Activated T-helper 2 cell treated with anti-CD3 and anti-CD28 coated beads, Interferon-gamma antibody, Interleukin-2, Interleukin-4, amounts not matched to agents 10 μg/mL and 5 μg/mL and 100 μg/mL, durations not matched to agents 14 hours and 24 hours and 36 hours (primary cell): Measurements from ENCODE around the gene FMNL2. TPM values are rescaled to one million over a fixed set of nuclear protein-coding genes. Genes with fewer than 3 reads are reported as not detected.
"Not testable (repeated sequence)": the region's sequence is repeated elsewhere in the genome, so short reads cannot be mapped to it uniquely, and the experiment has no call there.

Experiments used
- DNase-seq: peaks from one replicate; pipeline ENCODE4 v3.0.0; 2021; ENCODE audit warnings: low spot score
- H3K27ac Mint-ChIP-seq: one replicate; pipeline ENCODE4 v1.8.0; 2021; ENCODE audit warnings: mixed read lengths
- H3K27me3 Mint-ChIP-seq: one replicate; pipeline ENCODE4 v1.8.0; 2021; ENCODE audit warnings: low read depth, mixed read lengths
- H3K36me3 Mint-ChIP-seq: one replicate; pipeline ENCODE4 v1.8.0; 2021; ENCODE audit warnings: low read depth, mixed read lengths
- H3K4me1 Mint-ChIP-seq: one replicate; pipeline ENCODE4 v1.8.0; 2021; ENCODE audit warnings: low read depth, mixed read lengths
- H3K4me3 Mint-ChIP-seq: one replicate; pipeline ENCODE4 v1.8.0; 2021; ENCODE audit warnings: low read depth, mild to moderate bottlenecking, moderate library complexity, mixed read lengths
- H3K9me3 Mint-ChIP-seq: one replicate; pipeline ENCODE4 v1.8.0; 2021; ENCODE audit warnings: mixed read lengths
- intact Hi-C: fragments of 100-400 bp; cut with micrococcal nuclease; formaldehyde crosslinking; loops from one replicate; pipeline ENCODE4 v1.15.1; 2023
- total RNA-seq: library from RNA; stranded (reverse); gene quantifications from 2 replicates; pipeline ENCODE4 v1.2.3, GENCODE V29; 2022

The FMNL2 gene
- total RNA-seq, 1 donor from 2014 or later = 14.0 TPM

DNA sequence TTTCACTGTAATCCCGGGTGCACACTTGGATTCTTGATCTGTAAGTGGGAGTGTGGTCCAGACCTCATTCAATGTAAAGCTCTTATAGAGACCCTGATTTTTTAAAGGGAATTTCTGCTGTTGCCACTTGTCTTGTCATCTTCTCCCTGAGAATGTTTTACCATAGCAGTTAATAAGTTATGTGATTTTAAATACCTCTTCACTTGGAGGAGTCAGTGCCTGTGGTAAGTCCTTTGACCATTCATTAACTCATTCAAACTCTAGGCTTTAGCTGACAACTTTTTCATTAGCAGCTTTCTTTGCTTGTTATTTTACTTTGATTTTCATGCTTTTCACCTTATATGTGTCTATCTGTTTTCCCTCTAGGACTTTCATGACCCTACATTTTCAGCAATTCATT lies 51.3 kb downstream of the FMNL2 start:
- H3K4me3 Mint-ChIP-seq = no peak overlapping the region
- H3K36me3 Mint-ChIP-seq = no peaks in the 10 kb centered on the region
- intact Hi-C loops = no loop called here
- H3K27me3 Mint-ChIP-seq = peaks cover 7% of the 10 kb centered on the region
- no peaks in the 10 kb centered on the region for H3K4me1 Mint-ChIP-seq
- H3K9me3 Mint-ChIP-seq = no peaks in the 10 kb centered on the region
- no peak overlapping the region for H3K27ac Mint-ChIP-seq
- DNase-seq = no peak

DNA sequence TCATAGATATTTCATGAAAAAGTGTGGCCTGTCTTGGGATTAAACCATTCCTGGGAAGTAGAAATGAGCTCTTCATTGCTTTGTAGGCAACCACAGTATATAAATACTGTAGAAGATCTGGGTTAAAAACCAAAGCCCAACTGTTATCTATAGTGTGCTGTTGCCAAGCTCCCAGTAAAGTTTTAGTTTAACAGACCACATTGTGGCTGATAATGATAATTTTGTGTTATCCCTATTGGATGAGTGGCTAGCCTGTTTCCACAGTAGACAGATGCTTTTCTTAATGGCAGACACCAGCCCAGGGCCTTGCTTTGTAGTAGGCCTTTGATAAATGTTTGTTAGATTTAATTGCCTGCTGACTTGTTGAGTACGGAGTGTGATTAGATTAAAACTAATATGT lies 52.1 kb downstream of the FMNL2 start:
- Mint-ChIP-seq H3K27me3 (peaks cover 7% of the 10 kb centered on the region), H3K4me1 (no peaks in the 10 kb centered on the region), H3K9me3 (no peaks in the 10 kb centered on the region), H3K27ac (no peak overlapping the region), H3K4me3 (no peak overlapping the region), H3K36me3 (no peaks in the 10 kb centered on the region)
- intact Hi-C loops = no loop called here
- no peak for DNase-seq

DNA sequence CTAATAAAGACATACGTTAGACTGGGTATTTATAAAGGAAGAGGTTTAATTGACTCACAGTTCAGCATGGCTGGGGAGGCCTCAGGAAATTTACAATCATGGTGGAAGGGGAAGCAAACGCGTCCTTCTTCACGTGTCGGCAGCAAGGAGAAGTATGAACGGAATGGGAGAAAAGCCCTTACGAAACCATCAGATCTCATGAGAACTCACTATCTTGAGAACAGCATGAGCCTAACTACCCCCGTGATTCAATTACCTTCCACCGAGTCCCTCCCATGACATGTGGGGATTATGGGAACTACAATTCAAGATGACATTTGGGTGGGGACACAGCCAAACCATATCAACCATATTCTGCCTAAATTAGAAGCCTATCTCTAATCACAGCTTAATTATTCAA lies 53.3 kb downstream of the FMNL2 start:
- H3K27ac Mint-ChIP-seq, DNase-seq, H3K4me3 Mint-ChIP-seq, H3K36me3 Mint-ChIP-seq, intact Hi-C loops, H3K9me3 Mint-ChIP-seq, H3K27me3 Mint-ChIP-seq, H3K4me1 Mint-ChIP-seq: not testable (repeated sequence)

GRCh38 chr2:152389483-152389882 lies 54.5 kb downstream of the FMNL2 start:
- DNase-seq = no peak
- intact Hi-C loops = no loop called here
- H3K27ac Mint-ChIP-seq = no peak overlapping the region
- peaks cover 7% of the 10 kb centered on the region for H3K27me3 Mint-ChIP-seq
- H3K9me3 Mint-ChIP-seq = no peaks in the 10 kb centered on the region
- H3K4me3 Mint-ChIP-seq = no peak overlapping the region
- H3K4me1 Mint-ChIP-seq = peaks cover 3% of the 10 kb centered on the region
- H3K36me3 Mint-ChIP-seq = no peaks in the 10 kb centered on the region

GRCh38 chr2:152390837-152391236 lies 55.9 kb downstream of the FMNL2 start:
- Mint-ChIP-seq H3K4me1 (peaks cover 3% of the 10 kb centered on the region), H3K4me3 (no peak overlapping the region), H3K36me3 (no peaks in the 10 kb centered on the region), H3K27me3 (peaks cover 7% of the 10 kb centered on the region), H3K27ac (no peak overlapping the region), H3K9me3 (no peaks in the 10 kb centered on the region)
- intact Hi-C loops = no loop called here
- no peak for DNase-seq

DNA sequence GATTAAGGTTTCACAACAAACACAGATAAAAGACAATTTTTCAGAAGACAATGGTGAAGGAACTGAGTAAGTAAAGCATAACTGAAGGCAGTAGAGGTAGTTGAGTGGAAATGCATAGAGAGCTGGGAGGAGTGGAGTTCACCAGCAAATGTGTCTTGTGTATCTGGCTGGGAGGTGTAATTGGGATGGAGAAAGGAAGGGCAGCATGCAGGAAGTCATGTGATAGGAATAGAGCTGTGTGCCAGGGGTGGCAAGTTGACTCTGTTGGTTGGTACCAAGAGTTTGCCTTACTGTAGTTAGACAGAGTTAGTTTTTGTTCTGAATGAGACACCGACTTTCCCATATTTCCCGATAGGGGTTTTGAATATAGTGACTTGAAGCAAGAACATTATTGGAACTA lies 56.3 kb downstream of the FMNL2 start:
- no peaks in the 10 kb centered on the region for H3K36me3 Mint-ChIP-seq
- peaks cover 3% of the 10 kb centered on the region for H3K4me1 Mint-ChIP-seq
- no peak overlapping the region for H3K4me3 Mint-ChIP-seq
- intact Hi-C loops = no loop called here
- DNase-seq = no peak
- H3K27me3 Mint-ChIP-seq = peaks cover 7% of the 10 kb centered on the region
- no peaks in the 10 kb centered on the region for H3K9me3 Mint-ChIP-seq
- no peak overlapping the region for H3K27ac Mint-ChIP-seq

GRCh38 chr2:152393377-152393776 lies 58.4 kb downstream of the FMNL2 start:
- Mint-ChIP-seq H3K27ac (no peak overlapping the region), H3K4me3 (no peak overlapping the region), H3K27me3 (peaks cover 16% of the 10 kb centered on the region), H3K4me1 (peaks cover 8% of the 10 kb centered on the region), H3K36me3 (no peaks in the 10 kb centered on the region), H3K9me3 (no peaks in the 10 kb centered on the region)
- intact Hi-C loops = no loop called here
- DNase-seq = no peak

GRCh38 chr2:152394326-152394725 lies 59.4 kb downstream of the FMNL2 start:
- peaks cover 17% of the 10 kb centered on the region for H3K4me1 Mint-ChIP-seq
- DNase-seq = no peak
- peaks cover 18% of the 10 kb centered on the region for H3K27me3 Mint-ChIP-seq
- H3K4me3 Mint-ChIP-seq = no peak overlapping the region
- H3K36me3 Mint-ChIP-seq = no peaks in the 10 kb centered on the region
- no peaks in the 10 kb centered on the region for H3K9me3 Mint-ChIP-seq
- H3K27ac Mint-ChIP-seq = no peak overlapping the region
- intact Hi-C loops = no loop called here

DNA sequence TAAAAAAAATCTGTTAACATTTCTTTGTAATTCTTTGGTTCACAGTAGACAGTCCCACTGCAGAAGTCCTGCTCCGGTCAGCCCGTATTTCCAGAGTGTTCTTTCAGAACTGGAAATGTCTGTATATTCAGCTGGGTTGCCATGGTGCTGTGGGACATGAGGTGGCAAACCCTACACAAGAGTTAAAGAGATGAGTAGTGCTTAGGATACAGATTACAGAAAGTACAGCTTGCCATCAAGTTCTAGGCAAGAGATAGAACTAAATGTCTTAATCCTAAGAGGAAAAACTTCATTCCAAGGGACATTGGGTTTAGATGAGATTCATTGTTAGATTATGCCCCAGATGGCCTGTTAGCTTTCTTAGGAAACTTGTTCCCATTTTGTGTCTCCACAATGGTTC lies 60.1 kb downstream of the FMNL2 start:
- no peaks in the 10 kb centered on the region for H3K9me3 Mint-ChIP-seq
- H3K4me1 Mint-ChIP-seq = peaks cover 24% of the 10 kb centered on the region
- intact Hi-C loops = no loop called here
- DNase-seq = no peak
- H3K36me3 Mint-ChIP-seq = no peaks in the 10 kb centered on the region
- H3K27me3 Mint-ChIP-seq = peaks cover 17% of the 10 kb centered on the region
- H3K27ac Mint-ChIP-seq = no peak overlapping the region
- no peak overlapping the region for H3K4me3 Mint-ChIP-seq

DNA sequence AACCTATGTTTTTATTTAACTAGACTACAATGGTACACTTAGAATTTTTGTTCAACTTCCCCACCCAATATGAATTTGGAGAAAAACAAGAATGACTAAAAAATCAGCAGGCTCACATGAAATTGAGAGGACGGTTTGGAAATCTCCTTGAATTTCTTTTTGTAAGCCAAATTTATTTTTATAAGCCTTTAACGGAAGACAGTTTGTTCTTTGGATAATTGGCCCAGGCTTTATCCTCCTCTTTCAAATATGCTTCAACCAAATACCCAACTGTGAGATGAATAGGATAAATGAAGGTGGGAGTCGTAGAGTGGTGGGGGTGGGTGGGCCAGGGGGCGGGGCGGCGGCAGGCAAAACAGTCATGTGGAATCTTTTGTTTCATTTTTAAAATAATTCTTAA lies 60.6 kb downstream of the FMNL2 start:
- Mint-ChIP-seq H3K36me3 (no peaks in the 10 kb centered on the region), H3K4me3 (no peak overlapping the region), H3K27ac (no peak overlapping the region), H3K9me3 (no peaks in the 10 kb centered on the region), H3K4me1 (peaks cover 28% of the 10 kb centered on the region), H3K27me3 (peaks cover 17% of the 10 kb centered on the region)
- no peak for DNase-seq
- intact Hi-C loops = no loop called here

GRCh38 chr2:152396051-152396511 lies 61.1 kb downstream of the FMNL2 start:
- Mint-ChIP-seq H3K4me1 (peaks cover 33% of the 10 kb centered on the region), H3K4me3 (no peak overlapping the region), H3K27me3 (peaks cover 17% of the 10 kb centered on the region), H3K36me3 (no peaks in the 10 kb centered on the region), H3K9me3 (no peaks in the 10 kb centered on the region), H3K27ac (no peak overlapping the region)
- intact Hi-C loops = no loop called here
- DNase-seq = no peak

DNA sequence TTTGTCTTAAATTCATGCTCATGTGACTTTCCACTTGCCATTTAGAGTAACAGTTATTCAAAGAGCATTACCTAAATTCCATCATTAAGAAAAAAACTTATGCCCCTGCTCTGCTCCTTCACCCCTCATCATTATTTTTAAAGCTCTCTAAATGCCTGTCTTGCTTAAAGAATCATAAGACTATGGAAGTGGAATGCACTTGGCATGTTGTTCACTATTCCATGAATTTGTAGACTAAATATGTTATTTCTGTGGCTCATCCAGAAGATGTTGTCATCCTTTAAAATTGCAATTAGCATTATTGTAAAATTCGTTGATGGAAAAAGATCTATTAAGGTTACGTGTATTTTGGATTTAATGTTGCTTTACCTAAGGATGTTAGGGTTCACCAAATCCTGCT lies 61.8 kb downstream of the FMNL2 start:
- H3K27ac Mint-ChIP-seq = no peak overlapping the region
- H3K36me3 Mint-ChIP-seq = no peaks in the 10 kb centered on the region
- DNase-seq = no peak
- peaks cover 39% of the 10 kb centered on the region for H3K4me1 Mint-ChIP-seq
- no peaks in the 10 kb centered on the region for H3K9me3 Mint-ChIP-seq
- intact Hi-C loops = no loop called here
- H3K4me3 Mint-ChIP-seq = no peak overlapping the region
- H3K27me3 Mint-ChIP-seq = peaks cover 17% of the 10 kb centered on the region

DNA sequence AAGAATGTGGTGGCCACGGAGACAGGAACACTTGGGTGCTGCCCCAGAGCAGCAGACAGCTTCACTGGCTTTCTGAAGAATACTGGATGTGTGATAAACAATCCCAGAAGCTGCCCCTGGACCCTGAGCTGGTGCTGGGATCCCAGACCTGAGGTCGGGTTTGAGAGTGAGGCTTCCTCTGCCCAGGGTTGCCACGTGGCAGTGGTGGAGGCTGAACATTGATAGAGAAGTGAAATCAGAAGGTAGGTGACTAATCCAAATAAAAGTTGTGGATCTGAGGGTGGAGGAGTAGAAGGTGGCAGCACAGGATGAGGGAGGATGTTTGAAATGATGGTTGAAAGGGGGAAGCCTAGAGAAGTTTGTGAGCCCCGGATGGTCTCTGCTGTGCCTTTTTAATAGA lies 64.0 kb downstream of the FMNL2 start:
- no peaks in the 10 kb centered on the region for H3K9me3 Mint-ChIP-seq
- H3K4me1 Mint-ChIP-seq = peaks cover 54% of the 10 kb centered on the region
- peaks cover 12% of the 10 kb centered on the region for H3K27me3 Mint-ChIP-seq
- intact Hi-C loops = no loop called here
- no peak overlapping the region for H3K4me3 Mint-ChIP-seq
- H3K27ac Mint-ChIP-seq = peak overlapping the region; percentile 46
- no peak for DNase-seq
- no peaks in the 10 kb centered on the region for H3K36me3 Mint-ChIP-seq

GRCh38 chr2:152400607-152401214 lies 65.7 kb downstream of the FMNL2 start:
- Mint-ChIP-seq H3K27ac (no peak overlapping the region), H3K4me3 (no peak overlapping the region), H3K27me3 (peaks cover 12% of the 10 kb centered on the region), H3K9me3 (no peaks in the 10 kb centered on the region), H3K4me1 (peaks cover 66% of the 10 kb centered on the region), H3K36me3 (no peaks in the 10 kb centered on the region)
- no peak for DNase-seq
- intact Hi-C loops = no loop called here
